K562 (cell line): ENCODE measurements around the gene CFAP206. TPM values are rescaled to one million over a fixed set of nuclear protein-coding genes. Genes with fewer than 3 reads are reported as not detected.
A peak's percentile ranks its signal among the peaks of the same experiment; 100 is the strongest.

Experiments used
- ATAC-seq: fragments of 200-7000 bp; cut with Tn5 transposase; 3 replicates; pipeline ENCODE4 v1.9.1; 2020; ENCODE audit warnings: moderate library complexity
- BruUV-seq: library from RNA; stranded (reverse); fragments of 400-500 nt; replicated peaks from 2 replicates; lab custom pipeline; 2021; lab: Mats Ljungman, UMichigan
- CTCF ChIA-PET: fragments of 300-600 bp; formaldehyde crosslinking; extraction: SDS; loops from one replicate; lab custom pipeline; 2021; ENCODE audit warnings: low intra/inter-chr PET ratio; lab: Yijun Ruan, JAX
- POLR2A ChIA-PET: fragments of 300-600, 350-650 bp; sonication (Branson Sonifier 250); formaldehyde crosslinking; extraction: SDS; loops from one replicate; lab custom pipeline; 2021; ENCODE audit warnings: antibody characterized with exemption, inconsistent platforms; lab: Yijun Ruan, JAX
- DNase-seq, 4 experiments: peaks; one replicate each; pipeline versions ENCODE4 v3.0.0 to v3.0.0-alpha.2; 2011 to 2018; ENCODE audit warnings: low spot score in 3 of 4, mixed read lengths in 3 of 4; ENCODE audit errors: extremely low read depth in 1 of 4
- FAIRE-seq: peaks from 2 replicates; lab custom pipeline; 2011; peaks lifted over from hg19 to GRCh38; lab: Jason Lieb, UNC
- H2AFZ ChIP-seq: 2 replicates; pipeline ENCODE4 v1.6.0; 2011; ENCODE audit warnings: low read depth, low read length, control low read depth, inconsistent platforms
- H3K27ac ChIP-seq: fragments of 200-600 bp; 3 replicates; pipeline ENCODE4 v1.8.0; 2011; ENCODE audit warnings: low read depth, mild to moderate bottlenecking, control low read depth, inconsistent platforms, low read length, moderate library complexity, mixed read lengths; ENCODE audit errors: extremely low read depth
- H3K27me3 ChIP-seq, 2 experiments: fragments of 300-600 bp in 1 of 2; 2 replicates in 1 of 2; 3 replicates in 1 of 2; pipeline versions ENCODE4 v1.6.0 to v1.8.0; 2011; ENCODE audit warnings: inconsistent platforms in 2 of 2, low read length in 2 of 2, mild to moderate bottlenecking in 1 of 2, mixed read lengths in 1 of 2, moderate library complexity in 1 of 2; ENCODE audit not compliant: control insufficient read depth in 2 of 2, insufficient read depth in 2 of 2
- H3K36me3 ChIP-seq: fragments of 300-600 bp; 3 replicates; pipeline ENCODE4 v1.8.0; 2011; ENCODE audit warnings: mild to moderate bottlenecking, low read length, inconsistent platforms; ENCODE audit not compliant: control insufficient read depth, insufficient read depth
- H3K4me1 ChIP-seq, 2 experiments: fragments of 200-600 bp in 1 of 2; replicated peaks in 1 of 2; 2 replicates in 1 of 2; 3 replicates in 1 of 2; pipeline versions ENCODE4 v1.5.1 to v1.8.0; 2011; ENCODE audit warnings: inconsistent platforms in 2 of 2, low read length in 2 of 2, mild to moderate bottlenecking in 1 of 2, mixed read lengths in 1 of 2, moderate library complexity in 1 of 2; ENCODE audit not compliant: control insufficient read depth in 2 of 2, insufficient read depth in 2 of 2
- H3K4me2 ChIP-seq: 2 replicates; pipeline ENCODE4 v1.6.1; 2011; ENCODE audit warnings: low read length, control low read depth, inconsistent platforms, mixed read lengths; ENCODE audit not compliant: insufficient read depth
- H3K4me3 ChIP-seq: fragments of 200-600 bp; sonication (generic), shearing (Covaris generic); 2 replicates; pipeline ENCODE4 v1.5.1; 2016; ENCODE audit warnings: control low read depth, inconsistent platforms
- H3K79me2 ChIP-seq: fragments of 200-600 bp; 3 replicates; pipeline ENCODE4 v1.8.0; 2011; ENCODE audit warnings: low read length, inconsistent platforms; ENCODE audit not compliant: control insufficient read depth, insufficient read depth
- H3K9ac ChIP-seq, 2 experiments: 2 replicates each; pipeline versions ENCODE4 v1.6.0 to v1.6.1; 2011; ENCODE audit warnings: low read depth in 2 of 2, low read length in 2 of 2, control low read depth in 1 of 2, inconsistent platforms in 1 of 2, mild to moderate bottlenecking in 1 of 2, mixed read lengths in 1 of 2; ENCODE audit not compliant: insufficient read depth in 1 of 2
- H3K9me1 ChIP-seq: one replicate; pipeline ENCODE4 v1.6.0; 2011; ENCODE audit warnings: inconsistent platforms, mild to moderate bottlenecking, low read length, moderate library complexity; ENCODE audit not compliant: control insufficient read depth, insufficient read depth
- H3K9me3 ChIP-seq: replicated peaks from 2 replicates; pipeline ENCODE4 v1.5.1; 2011; ENCODE audit warnings: low read depth, low read length, inconsistent platforms; ENCODE audit not compliant: control insufficient read depth, insufficient read depth
- H4K20me1 ChIP-seq: replicated peaks from 2 replicates; pipeline ENCODE4 v1.6.1; 2011; ENCODE audit warnings: low read length, inconsistent platforms, mixed read lengths; ENCODE audit not compliant: control insufficient read depth, insufficient read depth
- DDX20 ChIP-seq: fragments of 450-650 bp; IDR thresholded peaks from 2 replicates; pipeline ENCODE4 v1.6.1; 2016; ENCODE audit warnings: missing genetic modification characterization, low read depth, mild to moderate bottlenecking, missing compliant biosample characterization, moderate library complexity
- HEY1 ChIP-seq: fragments of 250-450 bp; sonication (Bioruptor Pico); IDR thresholded peaks from 2 replicates; pipeline ENCODE4 v1.5.0; 2020; ENCODE audit warnings: mild to moderate bottlenecking, moderate library complexity, borderline replicate concordance
- MTA1 ChIP-seq: fragments of 450-650 bp; IDR thresholded peaks from 2 replicates; pipeline ENCODE4 v1.6.1; 2017; ENCODE audit warnings: borderline replicate concordance
- MXI1 ChIP-seq: IDR thresholded peaks from 2 replicates; pipeline ENCODE4 v1.6.1; 2011; ENCODE audit warnings: low read depth, mild to moderate bottlenecking, improper control_type of control experiment, low read length
- PCBP1 ChIP-seq: fragments of 200-400 bp; formaldehyde crosslinking; IDR thresholded peaks from 2 replicates; pipeline ENCODE4 v1.6.1; 2018; ENCODE audit warnings: mild to moderate bottlenecking, low read depth, low read length; ENCODE audit not compliant: poor library complexity, severe bottlenecking
- PHB2 ChIP-seq: fragments of 450-650 bp; IDR thresholded peaks from 2 replicates; pipeline ENCODE4 v1.6.1; 2017; ENCODE audit warnings: low read depth
- PHF21A ChIP-seq: fragments of 450-650 bp; IDR thresholded peaks from 2 replicates; pipeline ENCODE4 v1.6.1; 2017; ENCODE audit warnings: low read depth, borderline replicate concordance
- RUNX1 ChIP-seq: sonication (generic); IDR thresholded peaks from 2 replicates; pipeline ENCODE4 v1.6.1; 2016; ENCODE audit warnings: antibody characterized with exemption, low read depth
- SMC3 ChIP-seq: conservative IDR thresholded peaks from 2 replicates; pipeline ENCODE4 v1.6.1; 2011; ENCODE audit warnings: low read depth, low read length, improper control_type of control experiment; ENCODE audit not compliant: insufficient read depth
- THRAP3 ChIP-seq: fragments of 450-650 bp; IDR thresholded peaks from 2 replicates; pipeline ENCODE4 v1.6.1; 2016; ENCODE audit warnings: mild to moderate bottlenecking, inconsistent platforms, borderline replicate concordance
- ZNF165 ChIP-seq: fragments of 250-450 bp; sonication (Bioruptor Pico); IDR thresholded peaks from 2 replicates; pipeline ENCODE4 v1.4.0; 2020; ENCODE audit warnings: borderline replicate concordance
- ZNF584 ChIP-seq: fragments of 200-800 bp; sonication (Bioruptor generic); IDR thresholded peaks from 2 replicates; pipeline ENCODE4 v1.6.1; 2016; ENCODE audit warnings: low read depth, mild to moderate bottlenecking, missing genetic modification characterization, missing compliant biosample characterization
- ZNF668 ChIP-seq: fragments of 250-450 bp; sonication (Bioruptor Pico); IDR thresholded peaks from 2 replicates; pipeline ENCODE4 v1.8.0; 2022; ENCODE audit warnings: mild to moderate bottlenecking, inconsistent platforms
- WGBS: fragments of 100-300 bp; shearing (Covaris generic); methylation state at CpG from one replicate; pipeline ENCODE4 v1.1.6; 2016; ENCODE audit warnings: low coverage, mixed read lengths; ENCODE audit not compliant: insufficient coverage; ENCODE audit errors: missing lambda C conversion rate; 5-methylcytosine and 5-hydroxymethylcytosine counted together
- in situ Hi-C: fragments of 300-500 bp; cut with MboI; formaldehyde crosslinking; loops from 4 replicates; pipeline ENCODE4 v1.15.0; 2018; ENCODE audit warnings: inconsistent platforms, mixed read lengths
- intact Hi-C: fragments of 100-400 bp; cut with micrococcal nuclease; formaldehyde crosslinking; loops from 2 replicates; pipeline ENCODE4 v1.14.2; 2022
- polyA plus RNA-seq, 8 experiments: library from polyadenylated mRNA; depleted of rRNA in 4 of 8; stranded (reverse) in 5 of 8; unstranded in 3 of 8; fragments of >200 nt; fragmentation: Nextera tagmentation in 2 of 8; fragmentation: Illumina TruSeq in 1 of 8; extraction: Ambion mirVana in 2 of 8; extraction: Trizol in 1 of 8; gene quantifications; 2 replicates each; pipeline versions ENCODE4 v1.2.1 to v1.2.3, GENCODE V29; 2011 to 2014; ENCODE audit warnings: inconsistent platforms in 1 of 8, missing spikeins in 1 of 8
- total RNA-seq, 7 experiments: library from RNA; depleted of rRNA in 6 of 7; stranded (reverse); fragments of >200 nt in 6 of 7; fragmentation: Illumina TruSeq in 2 of 7; extraction: Trizol in 2 of 7; gene quantifications; 2 replicates each; pipeline versions ENCODE4 v1.2.1 to v1.2.3, GENCODE V29; 2011 to 2021; ENCODE audit warnings: low replicate concordance in 1 of 7
- TF ChIP-seq, protein P1 (sequence below): sonication (generic); formaldehyde crosslinking; IDR thresholded peaks from 2 replicates; pipeline ENCODE4 v1.8.1; 2023; ENCODE audit warnings: mild to moderate bottlenecking, missing genetic modification reagents

CFAP206 gene
- total and polyA plus RNA-seq, 9 of the 15 experiments (the other 6 are each of a cell fraction or from before 2014, with no cell fraction given) = 0.06 to 0.33 (median 0.18) TPM; not detected in 2

DNA sequence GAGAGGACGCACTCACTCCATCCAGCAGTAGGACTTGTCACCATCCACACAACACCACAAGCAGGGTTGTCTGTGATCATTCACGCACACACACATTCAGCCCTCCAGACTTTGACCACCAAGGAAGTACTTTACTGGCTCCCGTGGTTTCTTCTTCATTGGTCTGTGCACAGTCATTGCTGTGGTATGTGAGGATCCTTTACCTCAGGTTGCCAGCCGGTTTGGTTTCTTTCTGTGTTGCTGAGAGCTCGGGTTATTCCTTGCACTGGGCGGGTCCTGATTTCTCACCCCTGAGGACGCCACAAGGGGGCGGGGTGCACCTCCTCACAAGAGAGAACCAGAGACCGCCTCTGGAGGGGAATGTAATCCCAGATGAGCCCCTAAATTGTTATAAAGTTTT lies 76.2 kb downstream of the CFAP206 start (continued):
- TF ChIP-seq SMC3 (0 out of 2 replicates have a peak, but pooled peaks have one; percentile 38), MXI1 (no peak), MTA1 (no peak)
- TF ChIP-seq, protein P1, sequence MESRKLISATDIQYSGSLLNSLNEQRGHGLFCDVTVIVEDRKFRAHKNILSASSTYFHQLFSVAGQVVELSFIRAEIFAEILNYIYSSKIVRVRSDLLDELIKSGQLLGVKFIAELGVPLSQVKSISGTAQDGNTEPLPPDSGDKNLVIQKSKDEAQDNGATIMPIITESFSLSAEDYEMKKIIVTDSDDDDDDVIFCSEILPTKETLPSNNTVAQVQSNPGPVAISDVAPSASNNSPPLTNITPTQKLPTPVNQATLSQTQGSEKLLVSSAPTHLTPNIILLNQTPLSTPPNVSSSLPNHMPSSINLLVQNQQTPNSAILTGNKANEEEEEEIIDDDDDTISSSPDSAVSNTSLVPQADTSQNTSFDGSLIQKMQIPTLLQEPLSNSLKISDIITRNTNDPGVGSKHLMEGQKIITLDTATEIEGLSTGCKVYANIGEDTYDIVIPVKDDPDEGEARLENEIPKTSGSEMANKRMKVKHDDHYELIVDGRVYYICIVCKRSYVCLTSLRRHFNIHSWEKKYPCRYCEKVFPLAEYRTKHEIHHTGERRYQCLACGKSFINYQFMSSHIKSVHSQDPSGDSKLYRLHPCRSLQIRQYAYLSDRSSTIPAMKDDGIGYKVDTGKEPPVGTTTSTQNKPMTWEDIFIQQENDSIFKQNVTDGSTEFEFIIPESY (CRISPR knock-in tag) = no peak

DNA sequence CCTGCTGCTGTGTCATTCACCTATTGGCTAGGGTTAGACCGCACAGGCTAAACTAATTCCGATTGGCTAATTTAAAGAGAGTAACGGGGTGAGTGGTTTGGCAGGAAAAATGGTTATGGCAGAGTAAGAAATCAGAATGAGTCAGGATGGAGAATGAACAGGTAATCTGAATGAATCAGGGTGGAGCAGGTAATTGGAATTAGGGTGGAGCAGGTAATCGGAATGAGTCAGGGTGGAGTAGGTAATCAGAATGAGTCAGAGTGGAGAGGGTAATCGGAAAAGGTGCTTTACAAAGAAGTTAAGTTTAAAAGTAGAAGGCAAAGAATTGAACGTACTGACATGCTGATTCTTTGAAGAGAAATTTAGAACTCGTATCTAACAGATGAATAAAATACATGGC lies 76.7 kb downstream of the CFAP206 start:
- intact Hi-C loops = loop anchor here (10.0 kb wide), 1 partner anchor 310 kb away; no protein-coding TSS in a partner anchor
- CTCF ChIA-PET = interaction anchor here (0.6 kb wide), 2 partner anchors 418 to 1386 kb away, joined by 3 to 7 read pairs; no protein-coding TSS in a partner anchor

More for the DNA sequence above, 76.7 kb downstream of the CFAP206 start:
- H3K79me2 ChIP-seq = no peaks in the 10 kb centered on the region
- in situ Hi-C loops = no loop called here
- FAIRE-seq (no peak), ATAC-seq (no peak)
- H3K36me3 ChIP-seq = no peaks in the 10 kb centered on the region
- H3K9ac ChIP-seq = no peak overlapping the region
- no TSS peak for BruUV-seq
- H2AFZ ChIP-seq = no peak overlapping the region
- no peak for TF ChIP-seq ZNF668 (CRISPR knock-in tag)
- no peak for TF ChIP-seq PCBP1
- no peak for TF ChIP-seq ZNF584 (CRISPR knock-in tag)
- no peak for TF ChIP-seq DDX20 (tag)
- no peak for TF ChIP-seq ZNF165 (CRISPR knock-in tag)
- TF ChIP-seq HEY1 (CRISPR knock-in tag) = no peak
- TF ChIP-seq PHB2 = no peak
- TF ChIP-seq RUNX1 = no peak
- TF ChIP-seq PHF21A = no peak
- no peak for TF ChIP-seq THRAP3
- TF ChIP-seq, all 486 proteins: peak for 0
- Histone ChIP-seq H3K4me3 (no peak overlapping the region), H3K27me3 (no peaks in the 10 kb centered on the region), H3K27ac (no peak overlapping the region), H3K9me3 (no peaks in the 10 kb centered on the region), H3K4me1 (no peaks in the 10 kb centered on the region), H3K4me2 (no peak overlapping the region), H4K20me1 (no peaks in the 10 kb centered on the region), H3K9me1 (no peaks in the 10 kb centered on the region)
- POLR2A ChIA-PET = no interaction called here
- 66% methylated on average over 7 of the region's 7 CpGs for WGBS
- no peak for DNase-seq
